Kidney epithelial cell (primary cell): ENCODE measurements around the gene BDKRB2. TPM values are rescaled to one million over a fixed set of nuclear protein-coding genes. Genes with fewer than 3 reads are reported as not detected.

Experiments used
- DNase-seq: peaks from one replicate; pipeline ENCODE4 v3.0.0-alpha.2; 2010; ENCODE audit warnings: low read depth
- H3K27me3 ChIP-seq: 2 replicates; pipeline ENCODE4 v1.6.0; 2011; ENCODE audit warnings: low read length; ENCODE audit not compliant: control insufficient read depth, insufficient read depth
- H3K36me3 ChIP-seq: 2 replicates; pipeline ENCODE4 v1.5.1; 2011; ENCODE audit warnings: low read length; ENCODE audit not compliant: control insufficient read depth, insufficient read depth
- H3K4me3 ChIP-seq: 2 replicates; pipeline ENCODE4 v1.5.1; 2011; ENCODE audit warnings: low read depth, mild to moderate bottlenecking, control low read depth, low read length
- total RNA-seq: library from RNA; depleted of rRNA; stranded (reverse); fragments of >200 nt; gene quantifications from 2 replicates; pipeline ENCODE4 v1.2.3, GENCODE V29; 2015
- TF ChIP-seq, protein P1 (sequence below): IDR thresholded peaks from 2 replicates; pipeline ENCODE4 v1.5.1; 2011; ENCODE audit warnings: mild to moderate bottlenecking, moderate library complexity, low read length, control low read depth, inconsistent platforms; ENCODE audit not compliant: insufficient read depth, poor library complexity, severe bottlenecking

Gene BDKRB2
- total RNA-seq, 1 donor from 2014 or later: 1.2 TPM

DNA sequence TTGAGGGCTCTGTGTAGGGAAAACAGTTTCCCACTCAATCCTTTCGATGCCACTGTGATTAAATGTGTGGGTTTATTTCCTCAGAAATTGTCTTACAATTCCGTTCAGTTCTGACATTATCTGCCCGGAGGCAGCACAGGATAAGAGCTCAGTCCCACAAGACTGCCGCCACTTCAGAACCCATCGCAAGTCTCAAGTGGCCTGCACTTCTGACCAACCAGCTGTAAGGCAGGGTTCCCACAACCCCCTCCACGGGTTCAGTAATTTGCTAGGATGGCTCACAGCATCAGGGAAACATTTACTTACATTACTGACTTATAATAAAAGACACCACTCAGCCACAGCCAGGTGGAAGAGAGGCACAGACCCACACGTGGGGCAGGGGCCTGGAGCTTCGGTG, 17.2 kb downstream of the BDKRB2 start:
- no peak for DNase-seq
- Histone ChIP-seq H3K27me3 (no peaks in the 10 kb centered on the region), H3K4me3 (no peak overlapping the region), H3K36me3 (no peaks in the 10 kb centered on the region)
- TF ChIP-seq, protein P1, sequence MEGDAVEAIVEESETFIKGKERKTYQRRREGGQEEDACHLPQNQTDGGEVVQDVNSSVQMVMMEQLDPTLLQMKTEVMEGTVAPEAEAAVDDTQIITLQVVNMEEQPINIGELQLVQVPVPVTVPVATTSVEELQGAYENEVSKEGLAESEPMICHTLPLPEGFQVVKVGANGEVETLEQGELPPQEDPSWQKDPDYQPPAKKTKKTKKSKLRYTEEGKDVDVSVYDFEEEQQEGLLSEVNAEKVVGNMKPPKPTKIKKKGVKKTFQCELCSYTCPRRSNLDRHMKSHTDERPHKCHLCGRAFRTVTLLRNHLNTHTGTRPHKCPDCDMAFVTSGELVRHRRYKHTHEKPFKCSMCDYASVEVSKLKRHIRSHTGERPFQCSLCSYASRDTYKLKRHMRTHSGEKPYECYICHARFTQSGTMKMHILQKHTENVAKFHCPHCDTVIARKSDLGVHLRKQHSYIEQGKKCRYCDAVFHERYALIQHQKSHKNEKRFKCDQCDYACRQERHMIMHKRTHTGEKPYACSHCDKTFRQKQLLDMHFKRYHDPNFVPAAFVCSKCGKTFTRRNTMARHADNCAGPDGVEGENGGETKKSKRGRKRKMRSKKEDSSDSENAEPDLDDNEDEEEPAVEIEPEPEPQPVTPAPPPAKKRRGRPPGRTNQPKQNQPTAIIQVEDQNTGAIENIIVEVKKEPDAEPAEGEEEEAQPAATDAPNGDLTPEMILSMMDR: no peak

DNA sequence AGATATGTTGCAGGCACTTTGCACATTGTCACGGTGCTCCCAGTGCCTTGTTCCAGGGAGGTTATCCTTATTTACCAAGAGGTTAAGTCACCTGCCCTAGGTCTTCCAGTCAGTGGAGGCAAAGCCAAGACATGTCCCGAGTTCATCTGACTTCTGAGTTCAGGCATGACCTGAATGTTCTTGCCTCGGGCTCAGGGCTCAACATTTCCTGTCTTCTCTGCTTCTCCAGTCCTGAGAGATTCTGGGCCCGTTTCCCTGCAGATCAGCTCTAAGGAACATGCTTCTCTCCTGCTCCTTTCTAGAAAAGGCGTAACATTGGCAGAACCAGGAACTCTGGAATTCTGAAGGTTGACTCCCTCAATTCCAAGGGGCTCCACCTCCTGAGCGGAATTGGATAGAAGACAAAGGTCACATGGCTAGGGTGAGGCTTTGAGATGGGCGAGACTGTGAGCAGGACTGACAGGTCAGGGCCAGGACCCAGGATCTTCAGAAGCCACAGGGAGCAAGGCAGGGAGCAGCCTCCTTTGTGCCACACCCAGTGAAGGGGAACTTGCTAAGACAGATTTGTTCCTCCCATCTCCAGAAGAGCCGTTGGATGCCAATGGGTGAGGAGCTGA, 19.9 kb downstream of the BDKRB2 start:
- no peak overlapping the region for H3K4me3 ChIP-seq
- DNase-seq: no peak
- no peaks in the 10 kb centered on the region for H3K36me3 ChIP-seq
- TF ChIP-seq, protein P1: no peak
- H3K27me3 ChIP-seq: no peaks in the 10 kb centered on the region

DNA sequence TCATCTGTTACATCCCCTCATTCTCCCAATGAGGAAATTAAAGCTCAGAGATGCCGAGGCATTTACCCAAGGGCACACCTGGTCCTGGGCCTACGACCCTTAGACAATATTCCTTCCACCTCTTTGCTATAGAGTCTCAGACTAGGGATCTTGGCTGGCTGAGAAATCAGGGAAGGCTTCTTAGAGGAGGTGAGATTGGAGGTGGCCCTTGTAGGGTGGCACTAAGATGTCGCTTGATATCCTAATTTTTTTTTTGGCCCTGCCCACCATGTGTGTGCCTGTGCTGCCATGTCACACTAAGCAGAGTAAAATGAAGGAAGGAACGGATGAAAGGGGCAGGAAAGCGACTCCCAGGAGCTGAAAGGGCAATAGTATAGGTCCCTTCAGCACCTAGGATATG, 20.6 kb downstream of the BDKRB2 start:
- no peaks in the 10 kb centered on the region for H3K36me3 ChIP-seq
- TF ChIP-seq, protein P1: no peak
- H3K27me3 ChIP-seq: no peaks in the 10 kb centered on the region
- no peak for DNase-seq
- H3K4me3 ChIP-seq: no peak overlapping the region

DNA sequence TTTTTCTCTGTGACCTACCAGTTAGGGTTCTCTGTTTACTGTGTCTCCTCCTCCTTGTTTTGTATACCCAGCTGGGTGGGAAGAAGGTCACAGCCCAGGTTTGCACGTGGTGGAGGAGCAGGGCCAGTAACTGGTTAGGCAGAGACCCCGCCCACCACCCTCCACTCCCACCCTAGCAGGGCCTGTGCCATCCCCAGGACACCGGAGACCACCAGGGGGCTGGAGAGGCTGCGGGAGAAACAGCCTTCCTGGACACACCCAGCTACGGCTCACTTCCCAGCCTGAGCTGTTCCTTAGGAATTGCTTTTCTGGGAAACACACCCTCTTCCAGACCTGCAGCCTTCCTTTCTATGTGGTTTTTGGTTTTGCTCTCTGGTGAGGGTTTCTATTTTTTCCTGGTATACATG, 21.1 kb downstream of the BDKRB2 start:
- DNase-seq: peak; percentile 28
- Histone ChIP-seq H3K36me3 (no peaks in the 10 kb centered on the region), H3K4me3 (no peak overlapping the region), H3K27me3 (no peaks in the 10 kb centered on the region)
- TF ChIP-seq, protein P1: peak; percentile 54

DNA sequence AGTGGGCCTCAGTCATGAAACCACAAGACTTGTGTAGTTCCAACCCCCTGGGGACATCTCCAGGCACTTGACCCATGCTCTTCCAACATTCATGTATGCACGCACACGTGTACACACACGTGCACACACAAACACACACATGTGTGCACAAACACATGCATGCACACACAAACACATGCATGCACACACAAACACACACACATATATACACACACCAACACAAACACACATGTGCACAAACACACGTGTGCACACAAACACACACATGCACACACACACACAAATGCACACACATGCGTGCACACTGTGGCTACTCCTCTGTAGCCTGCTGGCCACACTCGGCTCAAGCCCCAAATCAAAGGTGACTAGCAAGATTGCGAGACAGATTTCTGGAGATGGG, 22.8 kb downstream of the BDKRB2 start:
- TF ChIP-seq, protein P1: no peak

DNA sequence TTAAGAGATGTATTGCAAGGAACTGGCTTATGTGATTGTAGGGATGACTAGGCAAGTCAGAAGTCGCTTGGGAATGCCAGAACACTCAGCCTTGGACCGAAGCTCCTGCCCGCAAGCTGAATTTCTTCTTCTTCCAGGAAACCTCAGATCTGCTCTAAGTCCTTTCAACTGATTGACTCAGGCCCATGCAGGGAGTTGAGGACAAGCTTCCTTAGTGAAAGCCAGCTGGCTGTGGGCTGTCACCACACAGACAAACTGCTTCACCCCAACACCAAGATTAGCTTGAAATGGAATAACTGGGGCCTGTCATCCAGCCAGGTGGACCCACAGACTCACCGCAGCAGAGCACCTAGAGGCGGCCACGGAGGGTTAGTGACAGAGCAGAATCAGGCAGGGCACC, 24.7 kb downstream of the BDKRB2 start:
- H3K4me3 ChIP-seq: no peak overlapping the region
- TF ChIP-seq, protein P1: no peak
- no peaks in the 10 kb centered on the region for H3K27me3 ChIP-seq
- H3K36me3 ChIP-seq: no peaks in the 10 kb centered on the region
- no peak for DNase-seq

More for the DNA sequence above, 22.8 kb downstream of the BDKRB2 start:
- no peak for DNase-seq
- Histone ChIP-seq H3K36me3 (no peaks in the 10 kb centered on the region), H3K4me3 (no peak overlapping the region), H3K27me3 (no peaks in the 10 kb centered on the region)
